ENCODE measurements around the gene ZNF132.
"Not testable (repeated sequence)": the region's sequence is repeated elsewhere in the genome, so short reads cannot be mapped to it uniquely, and the experiment has no call there.

ZNF132 gene
- total RNA-seq = 3.0 reads per million, percentile 10 among the genes with 10 or more reads in this experiment

GRCh38 chr19:58439576-58440554 lies at the start of gene ZNF132:
TSS of gene ZNF132 (minus strand) at chr19:58440153. CDS start at chr19:58439821, 332 bp downstream.
- DNase-seq = peak; percentile 92

- DNase-seq = not testable (repeated sequence)
Observed at GRCh38 chr19:58484349-58484748, 44.4 kb upstream of the ZNF132 start.

GRCh38 chr19:58483776-58484175 lies 43.8 kb upstream of the ZNF132 start:
- DNase-seq = no peak

GRCh38 chr19:58482372-58482771 lies 42.4 kb upstream of the ZNF132 start:
- DNase-seq = no peak

GRCh38 chr19:58480831-58481230 lies 40.9 kb upstream of the ZNF132 start:
- DNase-seq = no peak

GRCh38 chr19:58480481-58480830 lies 40.5 kb upstream of the ZNF132 start:
- DNase-seq = no peak

- no peak for DNase-seq
Observed at GRCh38 chr19:58479736-58480480, 40.0 kb upstream of the ZNF132 start.

- DNase-seq = no peak
Observed at GRCh38 chr19:58479303-58479702, 39.4 kb upstream of the ZNF132 start.

GRCh38 chr19:58477871-58478270 lies 37.9 kb upstream of the ZNF132 start:
- no peak for DNase-seq

- DNase-seq = no peak
Observed at GRCh38 chr19:58477130-58477529, 37.2 kb upstream of the ZNF132 start.

GRCh38 chr19:58476498-58477015 lies 36.6 kb upstream of the ZNF132 start:
- DNase-seq = no peak

- peak; percentile 94 for DNase-seq
Observed at GRCh38 chr19:58475714-58476497, 36.0 kb upstream of the ZNF132 start, which contains the start of gene ZNF446. TSS of gene ZNF446 (plus strand) at chr19:58476352. CDS start at chr19:58477219, 867 bp downstream.

GRCh38 chr19:58474997-58475713 lies 35.2 kb upstream of the ZNF132 start:
- DNase-seq = no peak

- DNase-seq = no peak
Observed at GRCh38 chr19:58474291-58474996, 34.5 kb upstream of the ZNF132 start.

- DNase-seq = no peak
Observed at GRCh38 chr19:58473775-58474174, 33.8 kb upstream of the ZNF132 start.

- no peak for DNase-seq
Observed at GRCh38 chr19:58471736-58472135, 31.8 kb upstream of the ZNF132 start.

GRCh38 chr19:58470837-58471543 lies 31.0 kb upstream of the ZNF132 start:
- not testable (repeated sequence) for DNase-seq

GRCh38 chr19:58469241-58470013 lies 29.5 kb upstream of the ZNF132 start:
- no peak for DNase-seq

GRCh38 chr19:58468216-58468839 lies 28.4 kb upstream of the ZNF132 start:
- DNase-seq = no peak

Measured in effector CD4-positive, alpha-beta T cell (primary cell).